ENCODE measurements around the gene SNAI1. TPM values are rescaled to one million over a fixed set of nuclear protein-coding genes. Genes with fewer than 3 reads are reported as not detected.

SNAI1 gene
- polyA plus RNA-seq, 1 experiment, result 6.5 TPM

DNA sequence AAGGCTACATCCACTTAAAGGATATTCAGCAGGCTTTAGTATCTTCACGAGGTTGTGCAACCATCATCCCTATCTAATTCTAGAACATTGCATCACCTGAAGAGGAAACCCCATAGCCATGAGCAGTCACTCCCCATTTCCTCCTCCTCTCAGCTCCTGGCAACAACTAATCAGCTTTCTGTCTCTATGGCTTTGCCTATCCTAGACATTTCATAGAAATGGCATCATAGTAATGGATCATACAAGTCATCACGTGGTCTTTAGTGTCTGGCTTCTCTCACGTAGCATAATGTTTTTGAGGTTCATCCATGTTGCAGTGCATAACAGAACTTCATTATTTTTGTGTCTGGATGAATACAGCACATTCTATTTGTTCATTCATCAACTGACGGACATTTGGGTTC lies 20.5 kb downstream of the SNAI1 start:
- ChIA-PET POLR2A (no interaction called here), CTCF (interaction anchor here (1.6 kb wide), 1 partner anchor 25 kb away, joined by 6 read pairs; no protein-coding TSS in a partner anchor)

DNA sequence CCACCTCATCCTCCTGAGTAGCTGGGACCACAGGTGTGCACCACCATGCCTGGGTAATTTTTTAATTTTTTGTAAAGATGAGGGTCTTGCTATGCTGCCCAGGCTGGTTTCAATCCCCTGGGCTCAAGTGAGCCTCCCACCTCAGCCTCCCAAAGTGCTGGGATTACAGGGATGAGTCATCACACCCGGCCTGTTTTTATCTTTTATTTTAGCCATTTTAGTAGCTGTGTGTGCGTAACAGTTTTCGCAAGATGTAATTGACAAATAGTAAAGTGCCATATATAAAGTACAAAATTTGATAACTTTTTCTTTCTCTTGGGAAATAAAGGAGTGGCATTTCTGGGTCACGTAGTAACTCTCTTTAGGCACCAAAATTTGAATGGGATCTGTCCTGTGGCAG lies 21.4 kb downstream of the SNAI1 start:
- ChIA-PET CTCF (interaction anchor here (1.1 kb wide), 1 partner anchor 67 kb away, joined by 5 read pairs; no protein-coding TSS in a partner anchor), POLR2A (no interaction called here)
- no peak for DNase-seq (ENCODE audit: low read depth)
- no peak overlapping the region for H3K4me3 ChIP-seq (ENCODE audit: low read depth, low read length)
- TF ChIP-seq, protein P1, sequence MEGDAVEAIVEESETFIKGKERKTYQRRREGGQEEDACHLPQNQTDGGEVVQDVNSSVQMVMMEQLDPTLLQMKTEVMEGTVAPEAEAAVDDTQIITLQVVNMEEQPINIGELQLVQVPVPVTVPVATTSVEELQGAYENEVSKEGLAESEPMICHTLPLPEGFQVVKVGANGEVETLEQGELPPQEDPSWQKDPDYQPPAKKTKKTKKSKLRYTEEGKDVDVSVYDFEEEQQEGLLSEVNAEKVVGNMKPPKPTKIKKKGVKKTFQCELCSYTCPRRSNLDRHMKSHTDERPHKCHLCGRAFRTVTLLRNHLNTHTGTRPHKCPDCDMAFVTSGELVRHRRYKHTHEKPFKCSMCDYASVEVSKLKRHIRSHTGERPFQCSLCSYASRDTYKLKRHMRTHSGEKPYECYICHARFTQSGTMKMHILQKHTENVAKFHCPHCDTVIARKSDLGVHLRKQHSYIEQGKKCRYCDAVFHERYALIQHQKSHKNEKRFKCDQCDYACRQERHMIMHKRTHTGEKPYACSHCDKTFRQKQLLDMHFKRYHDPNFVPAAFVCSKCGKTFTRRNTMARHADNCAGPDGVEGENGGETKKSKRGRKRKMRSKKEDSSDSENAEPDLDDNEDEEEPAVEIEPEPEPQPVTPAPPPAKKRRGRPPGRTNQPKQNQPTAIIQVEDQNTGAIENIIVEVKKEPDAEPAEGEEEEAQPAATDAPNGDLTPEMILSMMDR (IDR thresholded peaks at IDR 0.05; ENCODE audit: insufficient read depth, low read depth, low read length), result no peak
- H3K27me3 ChIP-seq (ENCODE audit: control insufficient read depth, insufficient read depth, low read length), result no peaks in the 10 kb centered on the region
- H3K36me3 ChIP-seq (ENCODE audit: control insufficient read depth, insufficient read depth, low read length), result no peaks in the 10 kb centered on the region

More for the DNA sequence above, 20.5 kb downstream of the SNAI1 start:
- Histone ChIP-seq H3K4me3 (ENCODE audit: low read depth, low read length) (no peak overlapping the region), H3K27me3 (ENCODE audit: control insufficient read depth, insufficient read depth, low read length) (no peaks in the 10 kb centered on the region), H3K36me3 (ENCODE audit: control insufficient read depth, insufficient read depth, low read length) (no peaks in the 10 kb centered on the region)
- TF ChIP-seq, protein P1 (IDR thresholded peaks at IDR 0.05; ENCODE audit: insufficient read depth, low read depth, low read length), result no peak
- DNase-seq (ENCODE audit: low read depth), result peak; percentile 30

DNA sequence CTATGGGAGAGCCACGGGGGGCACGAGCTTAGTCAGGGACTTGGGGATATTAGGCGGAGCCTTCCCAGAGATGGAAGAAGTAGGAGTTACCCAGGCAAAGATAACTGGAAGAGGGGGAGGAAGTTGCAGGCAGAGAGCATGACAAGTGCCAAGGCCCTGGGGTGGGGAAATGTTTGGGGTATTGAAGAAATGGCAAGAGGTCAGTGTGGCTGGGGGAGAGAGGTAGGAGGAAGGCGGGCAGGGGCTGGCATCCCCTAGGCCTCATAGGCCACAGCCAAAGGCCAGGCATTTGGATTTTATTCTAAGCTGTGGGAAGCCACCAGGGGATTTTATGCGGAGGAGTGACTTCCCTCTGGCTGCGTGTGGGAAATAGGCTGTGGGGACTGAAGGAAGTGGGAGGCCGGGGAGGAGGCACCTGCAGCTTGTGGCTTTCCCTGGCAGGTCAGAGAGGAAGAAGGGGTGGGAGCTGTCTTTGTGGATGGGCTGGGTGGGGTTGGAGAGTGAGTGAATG lies 22.7 kb downstream of the SNAI1 start:
- ChIA-PET POLR2A (no interaction called here), CTCF (no interaction called here)
- H3K4me3 ChIP-seq (ENCODE audit: low read depth, low read length), result no peak overlapping the region
- TF ChIP-seq, protein P1 (IDR thresholded peaks at IDR 0.05; ENCODE audit: insufficient read depth, low read depth, low read length), result no peak
- no peak for DNase-seq (ENCODE audit: low read depth)
- H3K36me3 ChIP-seq (ENCODE audit: control insufficient read depth, insufficient read depth, low read length), result no peaks in the 10 kb centered on the region
- H3K27me3 ChIP-seq (ENCODE audit: control insufficient read depth, insufficient read depth, low read length), result no peaks in the 10 kb centered on the region

DNA sequence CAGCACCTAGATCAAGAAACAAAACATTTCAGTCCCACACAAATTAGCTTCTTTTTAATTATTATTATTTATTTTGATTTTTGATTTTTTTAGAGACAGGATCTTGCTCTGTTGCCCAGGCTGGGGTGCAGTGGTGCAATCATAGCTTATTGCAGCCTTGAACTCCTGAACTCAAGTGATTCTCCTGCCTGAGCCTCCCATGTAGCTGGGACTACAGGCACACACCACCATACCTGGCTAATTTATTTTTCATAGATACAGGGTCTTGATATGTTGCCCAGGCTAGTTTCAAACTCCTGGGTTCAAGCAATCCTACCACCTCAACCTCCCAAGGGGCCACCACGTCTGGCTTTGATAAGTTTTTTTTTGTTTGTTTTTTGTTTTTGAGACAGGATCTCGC lies 24.6 kb downstream of the SNAI1 start:
- Histone ChIP-seq H3K36me3 (ENCODE audit: control insufficient read depth, insufficient read depth, low read length) (no peaks in the 10 kb centered on the region), H3K4me3 (ENCODE audit: low read depth, low read length) (no peak overlapping the region), H3K27me3 (ENCODE audit: control insufficient read depth, insufficient read depth, low read length) (no peaks in the 10 kb centered on the region)
- ChIA-PET POLR2A (no interaction called here), CTCF (interaction anchor here (0.7 to 1.6 kb wide), 3 partner anchors 12 to 28 kb away, joined by 4 to 5 read pairs (median 4); no protein-coding TSS in a partner anchor)
- TF ChIP-seq, protein P1 (IDR thresholded peaks at IDR 0.05; ENCODE audit: insufficient read depth, low read depth, low read length), result no peak
- DNase-seq (ENCODE audit: low read depth), result no peak

DNA sequence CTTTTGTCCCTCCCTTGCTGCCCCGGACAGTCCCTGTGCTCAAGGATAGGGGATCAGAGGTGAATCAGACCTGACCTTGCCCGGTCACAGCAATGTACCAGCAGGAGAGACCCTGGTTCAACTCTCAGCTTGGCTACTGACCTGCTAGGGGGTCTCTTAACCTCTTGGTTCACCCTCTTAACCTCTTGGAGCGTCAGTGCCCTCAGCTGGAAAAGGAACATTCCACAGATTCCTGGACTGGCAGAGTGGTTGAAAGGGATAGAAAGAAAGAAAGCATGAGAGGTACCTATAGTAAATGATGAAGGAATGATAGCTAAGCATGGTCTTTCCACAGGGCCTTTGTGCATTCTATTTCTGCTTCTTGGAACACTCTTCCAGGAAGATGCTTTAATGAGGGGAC lies 25.2 kb downstream of the SNAI1 start:
- H3K27me3 ChIP-seq (ENCODE audit: control insufficient read depth, insufficient read depth, low read length), result no peaks in the 10 kb centered on the region
- H3K4me3 ChIP-seq (ENCODE audit: low read depth, low read length), result no peak overlapping the region
- no peaks in the 10 kb centered on the region for H3K36me3 ChIP-seq (ENCODE audit: control insufficient read depth, insufficient read depth, low read length)
- no peak for DNase-seq (ENCODE audit: low read depth)
- POLR2A ChIA-PET, result no interaction called here
- CTCF ChIA-PET, result interaction anchor here (0.9 to 1.6 kb wide), 2 partner anchors 12 to 29 kb away, joined by 4 to 5 read pairs; no protein-coding TSS in a partner anchor
- TF ChIP-seq, protein P1 (IDR thresholded peaks at IDR 0.05; ENCODE audit: insufficient read depth, low read depth, low read length), result no peak
